HepG2 (cell line): ENCODE measurements around the gene SLC19A1. TPM values are rescaled to one million over a fixed set of nuclear protein-coding genes. Genes with fewer than 3 reads are reported as not detected.
A peak's percentile ranks its signal among the peaks of the same experiment; 100 is the strongest.

ENCODE experiments used
- AHDC1 ChIP-seq: sonication (generic); formaldehyde crosslinking; IDR thresholded peaks from 2 replicates; pipeline ENCODE4 v1.5.1; 2020; ENCODE audit warnings: mild to moderate bottlenecking, missing genetic modification reagents, borderline replicate concordance
- CENPX ChIP-seq: sonication (generic); formaldehyde crosslinking; IDR thresholded peaks from 2 replicates; pipeline ENCODE4 v1.9.0; 2021; ENCODE audit warnings: mild to moderate bottlenecking, missing genetic modification reagents, moderate library complexity
- DDIT3 ChIP-seq: sonication (generic); formaldehyde crosslinking; IDR thresholded peaks from 2 replicates; pipeline ENCODE4 v1.4.0; 2020; ENCODE audit warnings: mild to moderate bottlenecking, missing genetic modification reagents
- MED8 ChIP-seq: sonication (generic); formaldehyde crosslinking; IDR thresholded peaks from 2 replicates; pipeline ENCODE4 v1.8.1; 2023; ENCODE audit warnings: mild to moderate bottlenecking, missing genetic modification reagents; ENCODE audit not compliant: insufficient replicate concordance
- MEIS1 ChIP-seq: sonication (generic); formaldehyde crosslinking; IDR thresholded peaks from 2 replicates; pipeline ENCODE4 v1.9.0; 2021; ENCODE audit warnings: mild to moderate bottlenecking, missing genetic modification reagents, moderate library complexity, borderline replicate concordance
- NRL ChIP-seq: sonication (generic); formaldehyde crosslinking; IDR thresholded peaks from 2 replicates; pipeline ENCODE4 v1.5.0; 2020; ENCODE audit warnings: missing genetic modification reagents, mild to moderate bottlenecking, moderate library complexity, borderline replicate concordance
- RFXANK ChIP-seq: IDR thresholded peaks from 2 replicates; pipeline ENCODE4 v1.6.1; 2016
- RXRA ChIP-seq: sonication (generic); formaldehyde crosslinking; IDR thresholded peaks from 2 replicates; pipeline ENCODE4 v1.5.1; 2020; ENCODE audit warnings: missing genetic modification reagents
- SIX1 ChIP-seq: sonication (generic); formaldehyde crosslinking; IDR thresholded peaks from 2 replicates; pipeline ENCODE4 v1.4.0; 2020; ENCODE audit warnings: missing genetic modification reagents, borderline replicate concordance
- SP140L ChIP-seq: sonication (generic); formaldehyde crosslinking; IDR thresholded peaks from 2 replicates; pipeline ENCODE4 v1.4.0; 2020; ENCODE audit warnings: missing genetic modification reagents, borderline replicate concordance
- SP2 ChIP-seq: sonication (generic); formaldehyde crosslinking; IDR thresholded peaks from 2 replicates; pipeline ENCODE4 v1.5.1; 2020; ENCODE audit warnings: mild to moderate bottlenecking, missing genetic modification reagents
- SYNCRIP ChIP-seq: fragments of 200-400 bp; formaldehyde crosslinking; IDR thresholded peaks from 2 replicates; pipeline ENCODE4 v1.6.1; 2018; ENCODE audit warnings: mild to moderate bottlenecking, low read depth, low read length; ENCODE audit not compliant: insufficient read depth
- TARDBP ChIP-seq: sonication (generic); formaldehyde crosslinking; IDR thresholded peaks from 2 replicates; pipeline ENCODE4 v1.8.0; 2022; ENCODE audit warnings: mild to moderate bottlenecking, missing genetic modification reagents
- TBP ChIP-seq: sonication (generic); formaldehyde crosslinking; IDR thresholded peaks from 2 replicates; pipeline ENCODE4 v1.5.0; 2020; ENCODE audit warnings: missing genetic modification reagents
- TP53 ChIP-seq: sonication (generic); formaldehyde crosslinking; conservative IDR thresholded peaks from 2 replicates; pipeline ENCODE4 v1.4.0; 2020; ENCODE audit warnings: missing genetic modification reagents
- U2AF1 ChIP-seq: fragments of 200-400 bp; formaldehyde crosslinking; optimal IDR thresholded peaks from 2 replicates; pipeline ENCODE3; 2017; ENCODE audit warnings: mild to moderate bottlenecking, low read depth, low read length
- ZBTB21 ChIP-seq: sonication (generic); formaldehyde crosslinking; IDR thresholded peaks from 2 replicates; pipeline ENCODE4 v1.4.0; 2020; ENCODE audit warnings: missing genetic modification reagents
- ZBTB25 ChIP-seq: IDR thresholded peaks from 2 replicates; pipeline ENCODE4 v1.6.1; 2018; ENCODE audit warnings: missing genetic modification reagents
- ZNF232 ChIP-seq: sonication (generic); formaldehyde crosslinking; IDR thresholded peaks from 2 replicates; pipeline ENCODE4 v1.4.0; 2020; ENCODE audit warnings: missing genetic modification reagents, borderline replicate concordance
- ZNF234 ChIP-seq: sonication (generic); formaldehyde crosslinking; conservative IDR thresholded peaks from 2 replicates; pipeline ENCODE4 v1.5.1; 2020; ENCODE audit warnings: mild to moderate bottlenecking, missing genetic modification reagents
- ZNF263 ChIP-seq: sonication (generic); formaldehyde crosslinking; IDR thresholded peaks from 2 replicates; pipeline ENCODE4 v1.4.0; 2020; ENCODE audit warnings: missing genetic modification reagents
- ZNF30 ChIP-seq: sonication (generic); formaldehyde crosslinking; IDR thresholded peaks from 2 replicates; pipeline ENCODE4 v1.5.0; 2020; ENCODE audit warnings: mild to moderate bottlenecking, missing genetic modification reagents
- ZNF577 ChIP-seq: sonication (generic); formaldehyde crosslinking; IDR thresholded peaks from 2 replicates; pipeline ENCODE4 v1.4.0; 2020; ENCODE audit warnings: mild to moderate bottlenecking, low read depth, missing genetic modification reagents, borderline replicate concordance
- ZNF737 ChIP-seq: sonication (generic); formaldehyde crosslinking; IDR thresholded peaks from 2 replicates; pipeline ENCODE4 v1.5.0; 2020; ENCODE audit warnings: missing genetic modification reagents, mild to moderate bottlenecking, borderline replicate concordance
- ZSCAN12 ChIP-seq: sonication (generic); formaldehyde crosslinking; IDR thresholded peaks from 2 replicates; pipeline ENCODE4 v1.9.0; 2021; ENCODE audit warnings: mild to moderate bottlenecking, missing genetic modification reagents
- polyA plus RNA-seq, 8 experiments: library from polyadenylated mRNA; depleted of rRNA in 3 of 8; stranded (reverse) in 7 of 8; unstranded in 1 of 8; fragments of >200 nt; fragmentation: Illumina TruSeq in 4 of 8; extraction: Trizol in 4 of 8; gene quantifications; 2 replicates each; pipeline versions ENCODE4 v1.2.1 to v1.2.3, GENCODE V29; 2011 to 2016; ENCODE audit warnings: low read depth in 4 of 8, missing spikeins in 1 of 8, mixed read lengths in 1 of 8; ENCODE audit not compliant: insufficient read depth in 1 of 8
- total RNA-seq, 5 experiments: library from RNA; depleted of rRNA; stranded (reverse); fragments of >200 nt; fragmentation: Illumina TruSeq; extraction: Trizol; gene quantifications; 2 replicates each; pipeline ENCODE4 v1.2.3, GENCODE V29; 2016; ENCODE audit warnings: low read depth in 1 of 5

SLC19A1 gene
- total and polyA plus RNA-seq, 2 of the 13 experiments (the other 11 are each of a cell fraction or from before 2014, with no cell fraction given): 21.8 to 23.0 TPM

GRCh38 chr21:45548711-45549491 is 6.7 kb upstream of the SLC19A1 start (continued):
- peak; percentile 35; the same call in 1 of the 2 replicates for TF ChIP-seq AHDC1
- no peak for TF ChIP-seq MED8 (CRISPR knock-in tag)
- no peak for TF ChIP-seq U2AF1
- TF ChIP-seq DDIT3 (CRISPR knock-in tag): no peak
- TF ChIP-seq ZNF737 (CRISPR knock-in tag): no peak
- no peak for TF ChIP-seq ZNF30 (CRISPR knock-in tag)
- no peak for TF ChIP-seq ZNF232 (CRISPR knock-in tag)
- no peak for TF ChIP-seq MEIS1 (CRISPR knock-in tag)
- no peak for TF ChIP-seq RFXANK (CRISPR knock-in tag)
- TF ChIP-seq ZNF234 (CRISPR knock-in tag): no peak
- no peak for TF ChIP-seq CENPX
- no peak for TF ChIP-seq ZNF577 (CRISPR knock-in tag)
- TF ChIP-seq RXRA: no peak
- TF ChIP-seq SIX1 (CRISPR knock-in tag): no peak
- no peak for TF ChIP-seq SP2 (CRISPR knock-in tag)
- TF ChIP-seq TBP (CRISPR knock-in tag): no peak
- TF ChIP-seq ZNF263 (CRISPR knock-in tag): peak; percentile 17; the same call in 1 of the 2 replicates
- TF ChIP-seq TP53: no peak
- no peak for TF ChIP-seq ZBTB21
- TF ChIP-seq SYNCRIP: no peak
- TF ChIP-seq ZBTB25: no peak
- TF ChIP-seq ZSCAN12 (CRISPR knock-in tag): no peak
- TF ChIP-seq NRL: no peak
- no peak for TF ChIP-seq TARDBP (CRISPR knock-in tag)
- no peak for TF ChIP-seq SP140L (CRISPR knock-in tag)
